ENCODE results near the gene MOSPD3. TPM values are rescaled to one million over a fixed set of nuclear protein-coding genes. Genes with fewer than 3 reads are reported as not detected.

The MOSPD3 gene
- total and polyA plus RNA-seq, 2 of the 8 experiments (the other 6 are each of a cell fraction or from before 2014, with no cell fraction given), result 20.7 to 21.4 TPM

GRCh38 chr7:100568896-100569844 lies 43.2 kb upstream of the MOSPD3 start (continued):
- TF ChIP-seq ATF2 (IDR thresholded peaks at IDR 0.05; ENCODE audit: low read length), result no peak
- TF ChIP-seq USF2 (IDR thresholded peaks at IDR 0.05; ENCODE audit: low read length), result peak; percentile 57
- peak; percentile 33 for TF ChIP-seq E2F6 (IDR thresholded peaks at IDR 0.05)
- TF ChIP-seq ATF3 (IDR thresholded peaks at IDR 0.05; ENCODE audit: insufficient read depth, low read depth, low read length), result 0 out of 2 replicates have a peak, but pooled peaks have one; percentile 4
- TF ChIP-seq CREB1 (IDR thresholded peaks at IDR 0.05), result peak; percentile 37; the same call in 1 of the 2 replicates
- TF ChIP-seq TBP (IDR thresholded peaks at IDR 0.05; ENCODE audit: low read depth, low read length), result peak; percentile 87; the same call in 1 of the 2 replicates
- peak; percentile 34 to 39; a peak in 3 of 4 replicates for TF ChIP-seq RAD21 (IDR thresholded peaks at IDR 0.05 in 1 of 2, conservative IDR thresholded peaks at IDR 0.05 in 1 of 2; ENCODE audit: low read depth in 2 of 2, low read length in 2 of 2)
- peak; percentile 27; the same call in 1 of the 2 replicates for TF ChIP-seq GTF2F1 (IDR thresholded peaks at IDR 0.05; ENCODE audit: borderline replicate concordance, low read depth, low read length)
- TF ChIP-seq BACH1 (IDR thresholded peaks at IDR 0.05; ENCODE audit: low read length), result no peak
- peak; percentile 73 for TF ChIP-seq POLR2AphosphoS5 (IDR thresholded peaks at IDR 0.05; ENCODE audit: low read depth, low read length)
- TF ChIP-seq SRF (IDR thresholded peaks at IDR 0.05; ENCODE audit: low read depth, low read length), result no peak
- no peak for TF ChIP-seq NANOG (IDR thresholded peaks at IDR 0.05; ENCODE audit: insufficient read depth, low read depth, low read length, poor library complexity, severe bottlenecking)
- peak in 2 of 3 experiments; percentile 55 to 76; a peak in 2 of 4 replicates for TF ChIP-seq CTCF (IDR thresholded peaks at IDR 0.05; ENCODE audit: control extremely low read depth in 1 of 3, insufficient read depth in 1 of 3, low read depth in 1 of 3, low read length in 3 of 3)
- TF ChIP-seq SAP30 (IDR thresholded peaks at IDR 0.05; ENCODE audit: insufficient read depth, insufficient replicate concordance, low read length), result peak; percentile 77
